ENCODE measurements around the gene HS3ST4. TPM values are rescaled to one million over a fixed set of nuclear protein-coding genes. Genes with fewer than 3 reads are reported as not detected.

HS3ST4 gene
- total RNA-seq, 2 donors from 2014 or later = 1.0 to 1.9 TPM

DNA sequence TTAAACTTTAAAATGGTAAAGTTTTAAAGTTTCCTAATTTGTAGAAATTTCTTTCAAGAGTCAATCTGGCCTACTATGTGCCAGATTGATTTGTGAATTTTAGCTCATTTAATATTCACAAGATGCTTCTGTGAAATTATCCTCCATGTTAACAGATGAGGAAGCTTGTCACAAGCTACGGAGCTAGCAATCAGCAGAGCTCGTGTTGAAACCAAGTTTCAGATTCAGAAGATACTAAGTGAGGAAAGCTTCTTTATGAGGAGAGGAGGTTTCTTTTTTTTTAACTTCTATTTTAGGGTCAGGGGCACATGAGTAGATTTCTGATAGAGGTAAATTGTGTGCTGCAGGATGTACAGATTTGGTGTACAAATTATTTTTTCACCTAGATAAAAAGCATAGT lies 135.9 kb downstream of the HS3ST4 start:
- Histone ChIP-seq H3K27me3 (replicated peaks; ENCODE audit: insufficient read depth) (no peaks in the 10 kb centered on the region), H3K36me3 (no peaks in the 10 kb centered on the region), H3K9me3 (no peaks in the 10 kb centered on the region), H3K4me1 (replicated peaks) (no peaks in the 10 kb centered on the region), H3K4me3 (no peak overlapping the region), H3K27ac (no peak overlapping the region)
- 62% methylated on average over 2 of the region's 2 CpGs for WGBS
- intact Hi-C loops (cut with DNase I) = no loop called here
- TF ChIP-seq, protein P1, sequence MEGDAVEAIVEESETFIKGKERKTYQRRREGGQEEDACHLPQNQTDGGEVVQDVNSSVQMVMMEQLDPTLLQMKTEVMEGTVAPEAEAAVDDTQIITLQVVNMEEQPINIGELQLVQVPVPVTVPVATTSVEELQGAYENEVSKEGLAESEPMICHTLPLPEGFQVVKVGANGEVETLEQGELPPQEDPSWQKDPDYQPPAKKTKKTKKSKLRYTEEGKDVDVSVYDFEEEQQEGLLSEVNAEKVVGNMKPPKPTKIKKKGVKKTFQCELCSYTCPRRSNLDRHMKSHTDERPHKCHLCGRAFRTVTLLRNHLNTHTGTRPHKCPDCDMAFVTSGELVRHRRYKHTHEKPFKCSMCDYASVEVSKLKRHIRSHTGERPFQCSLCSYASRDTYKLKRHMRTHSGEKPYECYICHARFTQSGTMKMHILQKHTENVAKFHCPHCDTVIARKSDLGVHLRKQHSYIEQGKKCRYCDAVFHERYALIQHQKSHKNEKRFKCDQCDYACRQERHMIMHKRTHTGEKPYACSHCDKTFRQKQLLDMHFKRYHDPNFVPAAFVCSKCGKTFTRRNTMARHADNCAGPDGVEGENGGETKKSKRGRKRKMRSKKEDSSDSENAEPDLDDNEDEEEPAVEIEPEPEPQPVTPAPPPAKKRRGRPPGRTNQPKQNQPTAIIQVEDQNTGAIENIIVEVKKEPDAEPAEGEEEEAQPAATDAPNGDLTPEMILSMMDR (IDR thresholded peaks at IDR 0.05) = no peak
- TF ChIP-seq POLR2A (IDR thresholded peaks at IDR 0.05) = no peak
- TF ChIP-seq POLR2AphosphoS5 (IDR thresholded peaks at IDR 0.05) = no peak
- no peak for DNase-seq (ENCODE audit: low spot score)

- Histone ChIP-seq H3K27me3 (replicated peaks; ENCODE audit: insufficient read depth) (no peaks in the 10 kb centered on the region), H3K27ac (no peak overlapping the region), H3K36me3 (no peaks in the 10 kb centered on the region), H3K4me3 (no peak overlapping the region), H3K4me1 (replicated peaks) (no peaks in the 10 kb centered on the region), H3K9me3 (no peaks in the 10 kb centered on the region)
- TF ChIP-seq POLR2AphosphoS5 (IDR thresholded peaks at IDR 0.05) (no peak), POLR2A (IDR thresholded peaks at IDR 0.05) (no peak)
- TF ChIP-seq, protein P1 (IDR thresholded peaks at IDR 0.05) = no peak
- no peak for DNase-seq (ENCODE audit: low spot score)
- intact Hi-C loops (cut with DNase I) = no loop called here
- 80% methylated on average over 3 of the region's 3 CpGs for WGBS
These were observed 136.8 kb downstream of the HS3ST4 start for GRCh38 chr16:25828510-25828909.

GRCh38 chr16:25832291-25832690 lies 140.5 kb downstream of the HS3ST4 start:
- no peaks in the 10 kb centered on the region for H3K27me3 ChIP-seq (replicated peaks; ENCODE audit: insufficient read depth)
- H3K27ac ChIP-seq = no peak overlapping the region
- H3K4me3 ChIP-seq = no peak overlapping the region
- no peak for DNase-seq (ENCODE audit: low spot score)
- TF ChIP-seq, protein P1 (IDR thresholded peaks at IDR 0.05) = no peak
- TF ChIP-seq POLR2A (IDR thresholded peaks at IDR 0.05) (no peak), POLR2AphosphoS5 (IDR thresholded peaks at IDR 0.05) (no peak)
- intact Hi-C loops (cut with DNase I) = no loop called here
- no peaks in the 10 kb centered on the region for H3K4me1 ChIP-seq (replicated peaks)
- H3K9me3 ChIP-seq = no peaks in the 10 kb centered on the region
- no peaks in the 10 kb centered on the region for H3K36me3 ChIP-seq
- WGBS = 86% methylated on average over 4 of the region's 4 CpGs

- Histone ChIP-seq H3K27ac (no peak overlapping the region), H3K9me3 (no peaks in the 10 kb centered on the region), H3K27me3 (replicated peaks; ENCODE audit: insufficient read depth) (no peaks in the 10 kb centered on the region), H3K4me3 (no peak overlapping the region), H3K36me3 (no peaks in the 10 kb centered on the region), H3K4me1 (replicated peaks) (no peaks in the 10 kb centered on the region)
- 76% methylated on average over 1 of the region's 1 CpG for WGBS
- no peak for DNase-seq (ENCODE audit: low spot score)
- TF ChIP-seq POLR2AphosphoS5 (IDR thresholded peaks at IDR 0.05) (no peak), POLR2A (IDR thresholded peaks at IDR 0.05) (no peak)
- TF ChIP-seq, protein P1 (IDR thresholded peaks at IDR 0.05) = no peak
- intact Hi-C loops (cut with DNase I) = no loop called here
These were observed 142.3 kb downstream of the HS3ST4 start for GRCh38 chr16:25834101-25834500.

- no peaks in the 10 kb centered on the region for H3K9me3 ChIP-seq
- 38% methylated on average over 2 of the region's 2 CpGs for WGBS
These were observed 143.4 kb downstream of the HS3ST4 start for GRCh38 chr16:25835126-25835525.

More at GRCh38 chr16:25835126-25835525, 143.4 kb downstream of the HS3ST4 start:
- H3K27ac ChIP-seq = no peak overlapping the region
- DNase-seq (ENCODE audit: low spot score) = no peak
- no peaks in the 10 kb centered on the region for H3K36me3 ChIP-seq
- H3K4me1 ChIP-seq (replicated peaks) = no peaks in the 10 kb centered on the region
- intact Hi-C loops (cut with DNase I) = no loop called here
- no peaks in the 10 kb centered on the region for H3K27me3 ChIP-seq (replicated peaks; ENCODE audit: insufficient read depth)
- TF ChIP-seq POLR2A (IDR thresholded peaks at IDR 0.05) (no peak), POLR2AphosphoS5 (IDR thresholded peaks at IDR 0.05) (no peak)
- TF ChIP-seq, protein P1 (IDR thresholded peaks at IDR 0.05) = no peak
- H3K4me3 ChIP-seq = no peak overlapping the region
